RWPE2 (cell line): ENCODE results near the gene MTR.

ENCODE experiments used
- ATAC-seq: fragments of 200-7000 bp; cut with Tn5 transposase; 3 replicates; pipeline ENCODE4 v1.9.1; 2021; ENCODE audit warnings: low read depth
- DNase-seq: peaks from one replicate; pipeline ENCODE4 v3.0.0-alpha.2; 2020; ENCODE audit warnings: low spot score
- H3K27ac ChIP-seq: fragments of 450-650 bp; 2 replicates; pipeline ENCODE4 v1.5.1; 2017; ENCODE audit warnings: mild to moderate bottlenecking; ENCODE audit not compliant: poor library complexity, severe bottlenecking
- H3K27me3 ChIP-seq: fragments of 250-450 bp; sonication (Bioruptor Pico); 2 replicates; pipeline ENCODE4 v1.5.1; 2021; ENCODE audit warnings: mild to moderate bottlenecking, moderate library complexity; ENCODE audit not compliant: insufficient read depth, poor library complexity, severe bottlenecking
- H3K36me3 ChIP-seq: fragments of 250-450 bp; sonication (Bioruptor Pico); 2 replicates; pipeline ENCODE4 v1.5.1; 2020; ENCODE audit warnings: low read depth, mild to moderate bottlenecking, moderate library complexity
- H3K4me1 ChIP-seq: fragments of 250-450 bp; sonication (Bioruptor Pico); 2 replicates; pipeline ENCODE4 v1.5.1; 2021; ENCODE audit warnings: mild to moderate bottlenecking, moderate library complexity; ENCODE audit not compliant: insufficient read depth, poor library complexity, severe bottlenecking
- H3K4me3 ChIP-seq: fragments of 250-450 bp; sonication (Bioruptor Pico); 2 replicates; pipeline ENCODE4 v1.5.1; 2021; ENCODE audit warnings: mild to moderate bottlenecking, moderate library complexity; ENCODE audit not compliant: severe bottlenecking
- H3K9me3 ChIP-seq: fragments of 250-450 bp; sonication (Bioruptor Pico); 2 replicates; pipeline ENCODE4 v1.5.1; 2021; ENCODE audit warnings: mild to moderate bottlenecking, moderate library complexity; ENCODE audit not compliant: severe bottlenecking
- TF ChIP-seq, protein P1 (sequence below): fragments of 450-650 bp; IDR thresholded peaks from one replicate; pipeline ENCODE4 v1.5.1; 2017; ENCODE audit warnings: mild to moderate bottlenecking, moderate library complexity; ENCODE audit not compliant: poor library complexity, severe bottlenecking

The MTR gene

GRCh38 chr1:236922190-236922589 lies 127.1 kb downstream of the MTR start:
- Histone ChIP-seq H3K9me3 (no peaks in the 10 kb centered on the region), H3K27me3 (no peaks in the 10 kb centered on the region), H3K36me3 (no peaks in the 10 kb centered on the region), H3K4me3 (no peak overlapping the region), H3K27ac (no peak overlapping the region), H3K4me1 (no peaks in the 10 kb centered on the region)
- TF ChIP-seq, protein P1, sequence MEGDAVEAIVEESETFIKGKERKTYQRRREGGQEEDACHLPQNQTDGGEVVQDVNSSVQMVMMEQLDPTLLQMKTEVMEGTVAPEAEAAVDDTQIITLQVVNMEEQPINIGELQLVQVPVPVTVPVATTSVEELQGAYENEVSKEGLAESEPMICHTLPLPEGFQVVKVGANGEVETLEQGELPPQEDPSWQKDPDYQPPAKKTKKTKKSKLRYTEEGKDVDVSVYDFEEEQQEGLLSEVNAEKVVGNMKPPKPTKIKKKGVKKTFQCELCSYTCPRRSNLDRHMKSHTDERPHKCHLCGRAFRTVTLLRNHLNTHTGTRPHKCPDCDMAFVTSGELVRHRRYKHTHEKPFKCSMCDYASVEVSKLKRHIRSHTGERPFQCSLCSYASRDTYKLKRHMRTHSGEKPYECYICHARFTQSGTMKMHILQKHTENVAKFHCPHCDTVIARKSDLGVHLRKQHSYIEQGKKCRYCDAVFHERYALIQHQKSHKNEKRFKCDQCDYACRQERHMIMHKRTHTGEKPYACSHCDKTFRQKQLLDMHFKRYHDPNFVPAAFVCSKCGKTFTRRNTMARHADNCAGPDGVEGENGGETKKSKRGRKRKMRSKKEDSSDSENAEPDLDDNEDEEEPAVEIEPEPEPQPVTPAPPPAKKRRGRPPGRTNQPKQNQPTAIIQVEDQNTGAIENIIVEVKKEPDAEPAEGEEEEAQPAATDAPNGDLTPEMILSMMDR, result no peak
- DNase-seq, result no peak
- ATAC-seq, result no peak

DNA sequence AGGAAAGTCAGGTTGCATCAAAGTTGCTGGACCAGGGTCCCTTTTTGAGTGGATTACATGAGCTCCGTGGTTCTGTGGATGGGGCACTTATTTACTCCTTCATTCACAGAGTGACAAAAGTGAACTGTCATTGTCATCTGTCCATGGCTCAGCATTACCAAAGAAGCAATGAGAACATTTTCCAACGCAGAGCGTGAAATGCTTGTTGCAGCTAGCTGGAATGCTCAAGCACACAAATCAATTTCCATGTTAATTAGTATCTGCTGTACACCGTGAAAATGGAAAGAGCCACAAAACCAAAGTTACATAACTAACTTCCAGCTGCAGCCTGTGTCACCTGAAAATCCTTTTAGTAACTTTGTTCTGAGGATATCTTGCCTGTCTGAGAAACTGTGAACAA lies 130.3 kb downstream of the MTR start:
- H3K27ac ChIP-seq, result no peak overlapping the region
- DNase-seq (no peak), ATAC-seq (no peak)
- H3K27me3 ChIP-seq, result no peaks in the 10 kb centered on the region
- no peaks in the 10 kb centered on the region for H3K36me3 ChIP-seq
- H3K9me3 ChIP-seq, result no peaks in the 10 kb centered on the region
- no peak overlapping the region for H3K4me3 ChIP-seq
- TF ChIP-seq, protein P1, result no peak
- H3K4me1 ChIP-seq, result no peaks in the 10 kb centered on the region

- no peaks in the 10 kb centered on the region for H3K9me3 ChIP-seq
- ATAC-seq (no peak), DNase-seq (no peak)
- TF ChIP-seq, protein P1, result no peak
- H3K36me3 ChIP-seq, result no peaks in the 10 kb centered on the region
- H3K27me3 ChIP-seq, result no peaks in the 10 kb centered on the region
- H3K4me3 ChIP-seq, result no peak overlapping the region
- no peaks in the 10 kb centered on the region for H3K4me1 ChIP-seq
- H3K27ac ChIP-seq, result no peak overlapping the region
Measured at GRCh38 chr1:236930503-236930902, 135.4 kb downstream of the MTR start.

- TF ChIP-seq, protein P1, result no peak
- no peak for ATAC-seq
- Histone ChIP-seq H3K4me3 (no peak overlapping the region), H3K27me3 (no peaks in the 10 kb centered on the region), H3K9me3 (no peaks in the 10 kb centered on the region), H3K27ac (no peak overlapping the region), H3K36me3 (no peaks in the 10 kb centered on the region), H3K4me1 (no peaks in the 10 kb centered on the region)
- DNase-seq, result no peak
Measured at GRCh38 chr1:236938760-236939159, 143.7 kb downstream of the MTR start.

DNA sequence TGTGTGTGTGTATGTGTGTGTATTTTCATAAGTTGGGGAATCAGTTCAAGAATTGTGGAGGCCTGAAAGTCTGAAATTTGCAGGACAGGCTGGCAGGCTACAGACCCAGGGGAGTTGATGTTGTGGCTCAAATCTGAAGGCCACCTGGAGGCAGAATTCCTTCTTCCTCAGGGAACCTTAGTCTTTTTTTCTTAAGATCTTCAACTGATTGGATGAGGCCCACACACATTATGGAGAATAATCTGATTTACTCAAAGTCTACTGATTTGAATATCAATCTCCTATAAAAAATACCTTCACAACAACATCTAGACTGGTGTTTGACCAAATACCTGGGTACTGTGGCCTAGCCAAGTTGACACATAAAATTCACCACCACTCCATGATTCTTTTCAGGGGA lies 147.3 kb downstream of the MTR start:
- TF ChIP-seq, protein P1, result no peak
- H3K9me3 ChIP-seq, result no peaks in the 10 kb centered on the region
- no peaks in the 10 kb centered on the region for H3K27me3 ChIP-seq
- H3K4me3 ChIP-seq, result no peak overlapping the region
- no peak for ATAC-seq
- no peaks in the 10 kb centered on the region for H3K4me1 ChIP-seq
- no peak overlapping the region for H3K27ac ChIP-seq
- no peaks in the 10 kb centered on the region for H3K36me3 ChIP-seq
- no peak for DNase-seq
